GM12873 (cell line): ENCODE measurements around the gene NAV3.

Experiments used
- TF ChIP-seq, protein P1 (sequence below): IDR thresholded peaks from 2 replicates; pipeline ENCODE4 v1.5.1; 2012; ENCODE audit warnings: low read depth, mild to moderate bottlenecking, moderate library complexity, low read length, control low read depth; ENCODE audit not compliant: insufficient read depth; ENCODE audit errors: missing control alignments

The NAV3 gene

DNA sequence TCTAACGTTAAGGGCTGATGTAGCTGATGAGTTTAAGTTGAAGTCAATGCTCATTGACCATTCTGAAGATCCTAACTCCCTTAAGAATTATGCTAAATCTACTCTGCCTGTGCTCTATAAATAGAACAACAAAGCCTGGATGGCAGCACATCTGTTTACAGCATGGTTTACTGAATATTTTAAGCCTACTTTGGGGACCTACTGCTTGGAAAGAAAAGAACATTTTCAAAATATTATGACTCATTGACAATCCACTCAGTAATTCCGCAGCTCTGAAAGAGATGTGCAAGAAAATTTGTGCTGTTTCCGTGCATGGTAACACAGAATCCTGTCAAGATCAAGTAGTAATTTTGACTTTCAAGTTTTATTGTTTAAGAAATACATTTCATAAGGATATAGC, 35.0 kb upstream of the NAV3 start:
- TF ChIP-seq, protein P1, sequence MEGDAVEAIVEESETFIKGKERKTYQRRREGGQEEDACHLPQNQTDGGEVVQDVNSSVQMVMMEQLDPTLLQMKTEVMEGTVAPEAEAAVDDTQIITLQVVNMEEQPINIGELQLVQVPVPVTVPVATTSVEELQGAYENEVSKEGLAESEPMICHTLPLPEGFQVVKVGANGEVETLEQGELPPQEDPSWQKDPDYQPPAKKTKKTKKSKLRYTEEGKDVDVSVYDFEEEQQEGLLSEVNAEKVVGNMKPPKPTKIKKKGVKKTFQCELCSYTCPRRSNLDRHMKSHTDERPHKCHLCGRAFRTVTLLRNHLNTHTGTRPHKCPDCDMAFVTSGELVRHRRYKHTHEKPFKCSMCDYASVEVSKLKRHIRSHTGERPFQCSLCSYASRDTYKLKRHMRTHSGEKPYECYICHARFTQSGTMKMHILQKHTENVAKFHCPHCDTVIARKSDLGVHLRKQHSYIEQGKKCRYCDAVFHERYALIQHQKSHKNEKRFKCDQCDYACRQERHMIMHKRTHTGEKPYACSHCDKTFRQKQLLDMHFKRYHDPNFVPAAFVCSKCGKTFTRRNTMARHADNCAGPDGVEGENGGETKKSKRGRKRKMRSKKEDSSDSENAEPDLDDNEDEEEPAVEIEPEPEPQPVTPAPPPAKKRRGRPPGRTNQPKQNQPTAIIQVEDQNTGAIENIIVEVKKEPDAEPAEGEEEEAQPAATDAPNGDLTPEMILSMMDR, result no peak

DNA sequence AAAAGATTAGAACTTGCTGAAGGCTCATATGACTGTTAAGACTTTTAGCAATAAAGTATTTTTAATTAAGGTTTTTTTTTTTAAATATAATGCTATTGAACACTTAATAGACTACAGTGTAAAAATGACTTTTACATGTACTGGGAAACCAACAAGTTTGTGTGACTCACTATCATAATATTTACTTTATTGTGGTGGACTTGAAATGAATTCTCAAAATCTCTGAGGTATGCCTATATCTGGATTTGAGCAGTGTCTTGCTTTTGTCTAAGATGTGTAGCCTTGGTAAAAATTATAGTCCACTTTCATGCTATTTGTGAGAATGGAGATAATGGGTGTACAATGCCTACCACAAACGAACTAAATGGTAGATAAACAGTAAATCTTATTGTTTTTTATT, 33.9 kb upstream of the NAV3 start:
- TF ChIP-seq, protein P1, result no peak

DNA sequence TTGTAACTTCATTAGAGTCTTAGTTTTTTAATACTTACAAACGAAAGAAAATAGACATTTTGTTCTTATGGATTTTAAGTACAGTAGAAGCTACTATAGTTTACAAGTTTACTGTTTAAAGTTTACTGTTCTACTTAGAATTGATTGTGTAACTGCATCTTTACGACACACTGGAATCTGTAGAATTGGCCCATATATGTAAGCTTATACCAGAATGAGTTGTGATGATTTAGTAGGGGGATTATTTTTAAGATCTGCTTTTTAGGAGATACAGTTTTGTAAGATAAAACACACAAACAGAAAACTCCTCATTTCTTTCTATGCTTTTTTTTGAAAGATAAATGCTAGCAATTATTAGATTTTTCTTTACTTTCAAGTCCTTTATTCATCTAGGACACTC, 30.2 kb upstream of the NAV3 start:
- TF ChIP-seq, protein P1, result no peak

DNA sequence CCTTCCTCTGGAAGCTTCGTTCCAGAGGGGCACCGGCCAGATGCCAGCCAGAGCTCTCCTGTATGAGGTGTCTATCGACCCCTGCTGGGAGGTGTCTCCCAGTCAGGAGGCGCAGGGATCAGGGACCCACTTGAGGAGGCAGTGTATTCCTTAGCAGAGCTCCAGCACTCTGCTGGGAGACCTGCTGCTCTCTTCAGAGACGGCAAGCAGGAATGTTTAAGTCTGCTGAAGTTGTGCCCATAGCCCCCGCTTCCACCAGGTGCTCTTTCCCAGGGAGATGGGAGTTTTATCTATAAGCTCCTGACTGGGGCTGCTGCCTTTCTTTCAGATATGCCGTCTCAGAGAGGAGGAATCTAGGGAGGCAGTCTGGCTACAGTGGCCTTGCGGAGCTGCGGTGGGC, 22.2 kb upstream of the NAV3 start:
- TF ChIP-seq, protein P1, result no peak

DNA sequence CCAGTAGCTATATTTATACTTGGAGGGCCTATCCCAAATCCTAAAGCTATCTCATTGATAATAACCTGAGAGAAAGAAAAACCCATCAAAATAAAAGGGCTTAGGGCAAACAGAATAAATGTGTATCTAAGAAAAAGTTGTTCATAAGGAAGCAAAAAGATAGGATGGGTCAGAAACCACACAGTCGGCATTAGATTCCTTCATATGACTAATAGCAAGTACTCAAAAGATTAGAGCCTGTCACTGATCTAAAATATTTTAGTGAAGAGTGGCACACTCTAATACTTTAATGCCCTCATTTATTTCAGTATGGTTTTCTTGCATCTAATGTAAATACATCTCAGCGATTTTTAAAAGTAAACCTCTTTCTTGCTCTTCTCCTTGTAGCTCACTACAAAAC, 17.1 kb upstream of the NAV3 start:
- TF ChIP-seq, protein P1, result no peak

DNA sequence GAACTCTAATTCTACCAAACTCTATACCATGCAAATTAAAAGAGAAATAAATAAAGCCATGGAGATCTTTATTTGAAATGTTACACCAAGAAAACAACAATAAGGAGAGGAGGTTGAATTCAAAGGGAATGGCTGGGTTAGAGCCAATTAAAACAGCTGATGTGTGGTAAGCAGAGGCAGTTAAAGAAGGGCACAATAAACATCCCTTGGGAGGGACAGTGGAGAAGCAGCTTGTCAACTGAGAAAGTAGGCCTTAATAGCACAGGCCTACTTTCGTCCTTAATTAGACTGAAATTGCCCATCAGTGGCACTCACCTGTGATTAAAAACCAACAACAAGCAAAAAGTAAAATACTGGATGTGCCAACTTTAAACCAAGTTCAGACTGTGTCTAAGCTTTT, 16.3 kb upstream of the NAV3 start:
- TF ChIP-seq, protein P1, result no peak

DNA sequence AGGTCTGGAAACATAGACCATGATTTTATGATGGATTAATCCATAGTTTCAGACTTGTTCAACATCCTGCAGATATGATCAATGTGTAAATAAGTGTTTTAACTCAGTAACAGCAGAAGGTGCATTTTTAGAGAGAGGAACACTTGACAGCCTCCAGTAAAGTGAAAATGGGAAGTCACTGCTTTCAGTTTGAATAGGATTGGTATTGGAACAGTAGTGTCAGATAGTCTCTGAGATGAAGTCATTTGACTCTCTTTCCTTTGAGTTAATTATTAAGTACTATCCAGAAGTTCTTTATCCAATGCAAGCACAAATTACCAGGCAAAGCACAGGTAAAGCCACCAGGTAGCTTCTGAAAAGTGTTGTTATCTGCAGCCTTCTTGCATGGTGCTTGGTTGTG, 14.5 kb upstream of the NAV3 start:
- TF ChIP-seq, protein P1, result no peak
